Aorta (tissue), 4 donors: Measurements from ENCODE around the gene BCL2L12. TPM values are rescaled to one million over a fixed set of nuclear protein-coding genes. Genes with fewer than 3 reads are reported as not detected.

Experiments
- microRNA-seq, 2 donors: library from miRNA; unstranded; fragments of <30 nt; microRNA quantifications; one replicate each; pipeline ENCODE4 v1.2.0, GENCODE V29; 2020
- polyA plus RNA-seq, 2 donors: library from polyadenylated mRNA; stranded (reverse); fragments of 200-250 nt; gene quantifications; one replicate each; pipeline ENCODE4 v1.2.3, GENCODE V29; 2013
- total RNA-seq, 2 donors: library from RNA; stranded (reverse); fragmentation: NEBNext Ultra II Directional; extraction: Animal tissue kit (Norgen Biotek cat#: 25700); gene quantifications; one replicate each; pipeline ENCODE4 v1.2.1, GENCODE V29; 2021
- donor health status: healthy with polysubstance abuse.
- donor health status: Bipolar disorder and iron deficiency.
- donor health status: DM: no; HTN: no; CAD: no.
- donor health status: DM: yes; HTN: yes; CAD: no.

The BCL2L12 gene
- total and polyA plus RNA-seq, 4 donors, result 5.8 to 16.4 (median 12.0) TPM

Small RNA genes lying within 50 kb of the gene (microRNA-seq; reads per million reads assigned to microRNA genes)
- 0 reads per million in 2 donors for gene MIR5088

Other genes starting within 250 kb of the BCL2L12 start
- not detected for gene PTH2, start 242.5 kb upstream of the BCL2L12 start, total RNA-seq
- not detected for gene PTH2, start 242.5 kb upstream of the BCL2L12 start, polyA plus RNA-seq
- not detected for gene GFY, start 240.5 kb upstream of the BCL2L12 start, total RNA-seq
- not detected for gene GFY, start 240.5 kb upstream of the BCL2L12 start, polyA plus RNA-seq
- gene SLC17A7, start 224.4 kb upstream of the BCL2L12 start, total RNA-seq, result 1 to 10 TPM; 1.0 to 4.7 TPM
- gene SLC17A7, start 224.4 kb upstream of the BCL2L12 start, polyA plus RNA-seq, result under 1 TPM; 0.15 to 0.50 TPM
- 10 to 100 TPM; 45.0 to 74.7 TPM for gene PIH1D1, start 214.1 kb upstream of the BCL2L12 start, total RNA-seq
- gene PIH1D1, start 214.1 kb upstream of the BCL2L12 start, polyA plus RNA-seq, result 100 to 1,000 TPM in 1 of 2 donors, 10 to 100 TPM in 1; 53.7 to 124 TPM
- gene ALDH16A1, start 212.7 kb upstream of the BCL2L12 start, total RNA-seq, result 10 to 100 TPM; 17.1 to 23.7 TPM
- 10 to 100 TPM in 1 of 2 donors, 1 to 10 TPM in 1; 4.8 to 62.4 TPM for gene ALDH16A1, start 212.7 kb upstream of the BCL2L12 start, polyA plus RNA-seq
- gene FLT3LG, start 191.7 kb upstream of the BCL2L12 start, total RNA-seq, result 10 to 100 TPM in 1 of 2 donors, 1 to 10 TPM in 1; 6.3 to 17.6 TPM
- 10 to 100 TPM; 15.9 to 36.0 TPM for gene FLT3LG, start 191.7 kb upstream of the BCL2L12 start, polyA plus RNA-seq
- 1,000 to 10,000 TPM; 1,716 to 1,917 TPM for gene RPL13A, start 178.3 kb upstream of the BCL2L12 start, total RNA-seq
- gene RPL13A, start 178.3 kb upstream of the BCL2L12 start, polyA plus RNA-seq, result 1,000 to 10,000 TPM; 3,431 to 4,797 TPM
- gene RPS11, start 169.5 kb upstream of the BCL2L12 start, total RNA-seq, result 1,000 to 10,000 TPM; 1,366 to 1,509 TPM
- 1,000 to 10,000 TPM; 4,943 to 7,722 TPM for gene RPS11, start 169.5 kb upstream of the BCL2L12 start, polyA plus RNA-seq
- gene FCGRT, start 153.3 kb upstream of the BCL2L12 start, total RNA-seq, result 100 to 1,000 TPM; 204 to 287 TPM
- 100 to 1,000 TPM; 146 to 162 TPM for gene FCGRT, start 153.3 kb upstream of the BCL2L12 start, polyA plus RNA-seq
- gene RCN3, start 137.9 kb upstream of the BCL2L12 start, total RNA-seq, result 10 to 100 TPM; 82.6 to 90.2 TPM
- 100 to 1,000 TPM in 1 of 2 donors, 10 to 100 TPM in 1; 50.5 to 165 TPM for gene RCN3, start 137.9 kb upstream of the BCL2L12 start, polyA plus RNA-seq
- 10 to 100 TPM; 38.8 to 40.5 TPM for gene NOSIP, start 85.4 kb upstream of the BCL2L12 start, total RNA-seq
- gene NOSIP, start 85.4 kb upstream of the BCL2L12 start, polyA plus RNA-seq, result 100 to 1,000 TPM in 1 of 2 donors, 10 to 100 TPM in 1; 52.5 to 135 TPM
- gene PRRG2, start 84.6 kb upstream of the BCL2L12 start, total RNA-seq, result 1 to 10 TPM in 1 of 2 donors, under 1 TPM in 1; 0.49 to 1.2 TPM
- gene PRRG2, start 84.6 kb upstream of the BCL2L12 start, polyA plus RNA-seq, result 1 to 10 TPM in 1 of 2 donors, not detected in 1; 4.1 TPM
- 10 to 100 TPM; 20.2 to 31.3 TPM for gene PRR12, start 74.8 kb upstream of the BCL2L12 start, total RNA-seq
- 10 to 100 TPM in 1 of 2 donors, 1 to 10 TPM in 1; 2.6 to 10.1 TPM for gene PRR12, start 74.8 kb upstream of the BCL2L12 start, polyA plus RNA-seq
- 100 to 1,000 TPM; 139 to 167 TPM for gene RRAS, start 25.8 kb upstream of the BCL2L12 start, total RNA-seq
- 100 to 1,000 TPM; 320 to 407 TPM for gene RRAS, start 25.8 kb upstream of the BCL2L12 start, polyA plus RNA-seq
- 10 to 100 TPM; 53.0 to 54.5 TPM for gene SCAF1, start 23.7 kb upstream of the BCL2L12 start, total RNA-seq
- 10 to 100 TPM; 10.1 to 19.0 TPM for gene SCAF1, start 23.7 kb upstream of the BCL2L12 start, polyA plus RNA-seq
- gene IRF3, start 76 bp upstream of the BCL2L12 start, total RNA-seq, result 10 to 100 TPM; 53.7 to 82.7 TPM
- gene IRF3, start 76 bp upstream of the BCL2L12 start, polyA plus RNA-seq, result 100 to 1,000 TPM in 1 of 2 donors, 10 to 100 TPM in 1; 37.8 to 278 TPM
- gene PRMT1, start 11.3 kb downstream of the BCL2L12 start, total RNA-seq, result 10 to 100 TPM; 76.5 to 88.3 TPM
- 100 to 1,000 TPM in 1 of 2 donors, 10 to 100 TPM in 1; 68.5 to 110 TPM for gene PRMT1, start 11.3 kb downstream of the BCL2L12 start, polyA plus RNA-seq
- gene ADM5, start 23.7 kb downstream of the BCL2L12 start, total RNA-seq, result 1 to 10 TPM in 1 of 2 donors, under 1 TPM in 1; 0.94 to 4.8 TPM
- under 1 TPM; 0.13 to 0.63 TPM for gene ADM5, start 23.7 kb downstream of the BCL2L12 start, polyA plus RNA-seq
- gene CPT1C, start 25.2 kb downstream of the BCL2L12 start, total RNA-seq, result 10 to 100 TPM in 1 of 2 donors, 1 to 10 TPM in 1; 6.5 to 24.4 TPM
- gene CPT1C, start 25.2 kb downstream of the BCL2L12 start, polyA plus RNA-seq, result 1 to 10 TPM; 1.9 to 5.7 TPM
- 1 to 10 TPM in 1 of 2 donors, under 1 TPM in 1; 0.42 to 2.6 TPM for gene TSKS, start 97.4 kb downstream of the BCL2L12 start, total RNA-seq
- gene TSKS, start 97.4 kb downstream of the BCL2L12 start, polyA plus RNA-seq, result under 1 TPM in 1 of 2 donors, not detected in 1; 0.38 TPM
- 10 to 100 TPM; 71.3 to 77.5 TPM for gene AP2A1, start 101.1 kb downstream of the BCL2L12 start, total RNA-seq
- 10 to 100 TPM; 19.9 to 63.1 TPM for gene AP2A1, start 101.1 kb downstream of the BCL2L12 start, polyA plus RNA-seq
- gene FUZ, start 147.4 kb downstream of the BCL2L12 start, total RNA-seq, result 10 to 100 TPM in 1 of 2 donors, 1 to 10 TPM in 1; 9.3 to 18.1 TPM
- gene FUZ, start 147.4 kb downstream of the BCL2L12 start, polyA plus RNA-seq, result 10 to 100 TPM; 11.5 to 27.8 TPM
- gene MED25, start 152.4 kb downstream of the BCL2L12 start, total RNA-seq, result 10 to 100 TPM; 27.2 to 40.3 TPM
- gene MED25, start 152.4 kb downstream of the BCL2L12 start, polyA plus RNA-seq, result 10 to 100 TPM; 18.3 to 52.8 TPM
- gene PTOV1, start 185.2 kb downstream of the BCL2L12 start, total RNA-seq, result 100 to 1,000 TPM; 103 to 133 TPM
- 100 to 1,000 TPM in 1 of 2 donors, 10 to 100 TPM in 1; 50.0 to 142 TPM for gene PTOV1, start 185.2 kb downstream of the BCL2L12 start, polyA plus RNA-seq
- 10 to 100 TPM; 65.2 to 76.5 TPM for gene PNKP, start 201.6 kb downstream of the BCL2L12 start, total RNA-seq
- 10 to 100 TPM; 23.7 to 93.0 TPM for gene PNKP, start 201.6 kb downstream of the BCL2L12 start, polyA plus RNA-seq
- gene AKT1S1, start 211.4 kb downstream of the BCL2L12 start, total RNA-seq, result 10 to 100 TPM; 27.5 to 27.8 TPM
- gene AKT1S1, start 211.4 kb downstream of the BCL2L12 start, polyA plus RNA-seq, result 10 to 100 TPM; 24.4 to 44.6 TPM
- 10 to 100 TPM; 41.1 to 52.4 TPM for gene TBC1D17, start 211.8 kb downstream of the BCL2L12 start, total RNA-seq
- 100 to 1,000 TPM in 1 of 2 donors, 10 to 100 TPM in 1; 22.7 to 102 TPM for gene TBC1D17, start 211.8 kb downstream of the BCL2L12 start, polyA plus RNA-seq
- gene IL4I1, start 231.0 kb downstream of the BCL2L12 start, total RNA-seq, result 1 to 10 TPM in 1 of 2 donors, under 1 TPM in 1; 0.84 to 7.2 TPM
- under 1 TPM in 1 of 2 donors, not detected in 1; 0.50 TPM for gene IL4I1, start 231.0 kb downstream of the BCL2L12 start, polyA plus RNA-seq